Choroid plexus epithelial cell (primary cell): ENCODE data around the gene MAP3K4.
A peak's percentile ranks its signal among the peaks of the same experiment; 100 is the strongest.

Source experiments
- DNase-seq: peaks from one replicate; pipeline ENCODE4 v3.0.0-alpha.2; 2010; ENCODE audit warnings: low read depth
- H3K4me3 ChIP-seq: 2 replicates; pipeline ENCODE4 v1.5.1; 2011; ENCODE audit warnings: low read depth, mild to moderate bottlenecking, control low read depth, low read length, moderate library complexity
- TF ChIP-seq, protein P1 (sequence below): conservative IDR thresholded peaks from 2 replicates; pipeline ENCODE4 v1.5.1; 2011; ENCODE audit warnings: low read depth, mild to moderate bottlenecking, control low read depth, inconsistent platforms, low read length, moderate library complexity

Gene MAP3K4

DNA sequence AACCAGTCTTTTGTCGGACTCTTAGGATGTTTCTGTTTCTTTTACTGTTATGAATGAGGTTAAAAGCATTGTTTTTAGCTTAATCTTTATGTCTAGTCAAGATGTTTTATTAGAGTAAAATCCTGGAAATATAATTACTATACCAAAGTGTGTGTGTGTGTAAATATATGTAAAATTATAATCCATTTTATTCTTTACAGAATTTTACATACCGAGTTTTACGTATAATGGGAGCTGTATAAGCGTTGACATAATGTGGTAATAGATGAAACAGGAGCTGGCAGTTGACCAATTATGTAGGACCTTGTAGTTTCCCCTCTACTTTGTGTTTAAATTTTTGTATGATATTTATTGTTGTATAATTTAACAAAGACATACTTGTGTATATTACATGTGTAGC, 16.7 kb downstream of the MAP3K4 start:
- TF ChIP-seq, protein P1, sequence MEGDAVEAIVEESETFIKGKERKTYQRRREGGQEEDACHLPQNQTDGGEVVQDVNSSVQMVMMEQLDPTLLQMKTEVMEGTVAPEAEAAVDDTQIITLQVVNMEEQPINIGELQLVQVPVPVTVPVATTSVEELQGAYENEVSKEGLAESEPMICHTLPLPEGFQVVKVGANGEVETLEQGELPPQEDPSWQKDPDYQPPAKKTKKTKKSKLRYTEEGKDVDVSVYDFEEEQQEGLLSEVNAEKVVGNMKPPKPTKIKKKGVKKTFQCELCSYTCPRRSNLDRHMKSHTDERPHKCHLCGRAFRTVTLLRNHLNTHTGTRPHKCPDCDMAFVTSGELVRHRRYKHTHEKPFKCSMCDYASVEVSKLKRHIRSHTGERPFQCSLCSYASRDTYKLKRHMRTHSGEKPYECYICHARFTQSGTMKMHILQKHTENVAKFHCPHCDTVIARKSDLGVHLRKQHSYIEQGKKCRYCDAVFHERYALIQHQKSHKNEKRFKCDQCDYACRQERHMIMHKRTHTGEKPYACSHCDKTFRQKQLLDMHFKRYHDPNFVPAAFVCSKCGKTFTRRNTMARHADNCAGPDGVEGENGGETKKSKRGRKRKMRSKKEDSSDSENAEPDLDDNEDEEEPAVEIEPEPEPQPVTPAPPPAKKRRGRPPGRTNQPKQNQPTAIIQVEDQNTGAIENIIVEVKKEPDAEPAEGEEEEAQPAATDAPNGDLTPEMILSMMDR: no peak
- DNase-seq: no peak

DNA sequence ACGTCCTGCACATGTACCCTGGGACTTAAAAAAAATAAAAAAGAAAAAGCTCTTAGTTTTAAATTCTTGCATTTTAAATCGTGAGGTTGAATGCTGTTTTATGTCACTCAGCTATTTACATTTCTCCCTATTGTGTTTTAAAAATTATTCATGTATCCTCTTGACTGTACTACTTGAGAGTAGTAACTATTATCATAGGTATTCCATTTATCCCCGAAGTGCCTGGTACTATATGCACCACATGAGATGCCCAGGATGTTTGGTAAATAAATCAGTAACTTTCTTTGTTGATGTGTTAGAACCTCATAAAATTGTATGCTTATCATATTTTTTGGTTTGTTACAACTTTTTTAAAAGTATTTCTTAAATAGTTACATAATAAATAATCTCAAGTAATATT, 18.4 kb downstream of the MAP3K4 start:
- no peak overlapping the region for H3K4me3 ChIP-seq
- TF ChIP-seq, protein P1: no peak
- no peak for DNase-seq

More for the DNA sequence above, 16.7 kb downstream of the MAP3K4 start:
- H3K4me3 ChIP-seq: no peak overlapping the region

DNA sequence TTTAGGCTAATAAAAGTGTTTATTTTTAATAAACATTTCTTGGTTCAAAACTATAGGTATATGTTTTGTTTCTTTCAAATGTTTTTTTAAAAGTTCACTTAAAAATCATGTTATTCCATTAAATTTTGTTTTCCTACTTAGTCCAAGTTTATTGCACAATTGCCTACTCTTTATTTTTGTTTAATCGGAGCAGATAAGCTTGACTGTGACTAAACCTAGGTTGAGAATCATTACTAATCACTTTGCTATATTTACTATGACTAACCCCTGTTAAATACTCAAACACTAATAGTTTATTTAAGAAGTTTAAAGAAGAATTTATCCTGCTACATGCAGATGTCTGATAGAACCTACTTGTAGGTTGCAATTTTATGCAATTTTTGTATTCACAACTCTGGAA, 18.8 kb downstream of the MAP3K4 start:
- TF ChIP-seq, protein P1: no peak
- no peak overlapping the region for H3K4me3 ChIP-seq
- peak; percentile 54 for DNase-seq

DNA sequence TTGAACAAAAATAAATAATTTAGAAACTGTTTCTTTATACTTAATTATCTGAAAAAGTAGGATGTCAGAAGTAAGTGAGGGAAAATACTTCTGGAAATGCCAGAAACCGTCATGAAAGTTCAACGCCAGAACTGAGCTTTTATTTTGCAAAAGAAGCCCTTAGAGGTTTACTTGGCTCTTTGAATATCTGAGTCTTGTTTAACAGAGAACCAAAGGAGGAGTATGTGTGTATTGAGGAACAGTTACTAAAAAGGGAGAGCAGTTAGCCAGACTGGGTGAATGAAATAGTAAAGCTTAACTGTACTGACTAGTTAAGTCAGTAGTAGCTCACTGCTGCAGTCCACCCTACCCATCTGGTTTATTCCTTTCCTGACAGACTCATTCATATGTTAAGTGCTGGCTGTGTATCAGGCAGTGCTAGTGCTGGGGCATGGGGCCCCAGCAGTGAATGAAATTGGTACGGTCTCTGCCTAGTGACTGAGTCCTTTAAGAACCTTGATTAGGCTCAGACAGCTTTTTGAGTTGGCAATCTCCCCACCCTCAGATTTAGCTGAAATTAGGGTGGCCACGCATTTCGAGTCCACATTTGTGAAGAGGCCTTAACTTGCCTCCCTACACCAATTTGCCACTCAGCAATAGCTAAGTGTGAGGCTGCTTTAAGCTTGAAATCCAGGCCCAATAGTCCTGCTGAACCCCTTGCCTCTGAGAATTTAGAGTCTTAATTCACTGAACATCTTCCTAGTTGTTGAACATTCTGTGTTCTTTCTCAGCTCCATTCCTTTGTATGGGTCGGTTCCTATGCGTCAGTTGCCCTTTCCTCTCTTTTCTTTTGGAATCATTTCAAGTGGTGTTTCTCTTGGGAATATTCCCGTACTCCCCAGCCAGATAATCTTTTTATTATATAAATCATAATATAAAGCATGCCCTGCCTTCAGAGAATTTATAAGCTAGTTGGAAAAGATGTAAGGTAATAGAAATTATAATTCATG, 20.2 kb downstream of the MAP3K4 start:
- DNase-seq: peak; percentile 46
- TF ChIP-seq, protein P1: no peak
- no peak overlapping the region for H3K4me3 ChIP-seq

DNA sequence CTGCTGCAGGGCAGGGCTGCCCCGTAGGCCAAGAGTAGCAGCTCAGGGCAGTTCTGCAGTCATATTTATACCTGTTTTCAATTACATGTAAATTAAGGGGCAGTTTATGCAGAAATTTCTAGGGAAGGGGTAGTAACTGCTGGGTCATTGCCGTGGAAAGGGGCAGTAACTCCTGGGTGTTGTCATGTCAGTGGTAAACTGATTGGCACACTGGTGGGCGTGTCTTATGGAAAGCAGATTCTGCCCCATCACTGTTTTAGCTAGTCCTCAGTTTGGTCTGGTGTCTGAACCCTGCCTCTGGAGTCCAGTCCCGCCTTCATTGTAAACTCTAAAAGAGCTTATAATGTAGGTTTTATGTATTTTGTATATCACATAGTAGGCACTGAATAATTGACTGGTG, 22.1 kb downstream of the MAP3K4 start:
- no peak for DNase-seq
- H3K4me3 ChIP-seq: no peak overlapping the region
- TF ChIP-seq, protein P1: no peak

DNA sequence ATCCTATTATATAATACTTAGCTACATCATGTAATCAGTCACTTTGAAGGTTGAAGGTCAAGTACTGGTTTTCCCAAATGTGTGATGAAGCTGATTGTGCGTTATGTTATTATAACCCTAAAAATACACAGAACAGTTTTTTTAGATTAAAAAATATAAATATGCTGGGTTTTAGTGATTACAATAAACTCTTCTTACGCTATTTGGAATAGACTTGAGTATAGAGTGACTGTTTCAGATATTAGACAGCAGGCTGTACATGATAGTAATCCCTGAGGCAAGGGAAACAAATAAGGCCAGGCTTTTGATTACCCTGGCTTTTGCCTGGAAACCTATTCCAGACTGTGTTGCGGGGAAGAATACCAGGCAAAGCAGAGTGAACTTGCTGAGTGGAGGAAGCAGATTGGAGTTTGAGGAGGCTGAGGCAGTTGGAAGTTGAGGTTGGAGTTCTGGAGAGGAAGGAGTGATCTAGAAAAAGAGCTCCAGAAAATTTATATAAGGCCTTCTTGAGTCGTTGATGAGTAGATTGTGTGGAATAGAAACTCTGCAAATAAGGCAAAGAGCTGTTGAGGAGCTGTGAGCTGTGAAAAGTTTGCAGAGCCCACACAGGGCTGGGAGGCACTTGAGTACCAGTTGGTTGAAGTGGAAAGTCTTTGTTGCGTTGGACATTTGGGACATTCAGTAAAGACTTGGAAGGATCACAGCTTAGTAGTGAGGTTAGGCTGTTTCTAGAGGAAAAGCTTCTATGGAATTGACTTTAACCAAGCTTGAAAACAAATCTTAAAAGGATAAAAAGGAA, 26.4 kb downstream of the MAP3K4 start:
- no peak for DNase-seq
- TF ChIP-seq, protein P1: no peak
- H3K4me3 ChIP-seq: no peak overlapping the region
